A549 (cell line): ENCODE results near the gene HAND1. TPM values are rescaled to one million over a fixed set of nuclear protein-coding genes. Genes with fewer than 3 reads are reported as not detected.

Source experiments
- ATAC-seq, 2 experiments: fragments of 200-7000 bp in 1 of 2; fragments of >200 bp in 1 of 2; cut with Nextera tagmentation in 1 of 2; cut with Tn5 transposase in 1 of 2; 3 replicates each; pipeline versions ENCODE4 v1.8.0 to v1.9.1; 2018 to 2020; ENCODE audit warnings: mild to moderate bottlenecking in 1 of 2, moderate library complexity in 1 of 2
- CTCF ChIA-PET: fragments of 300-600 bp; sonication (Branson Sonifier 250); formaldehyde crosslinking; extraction: SDS; loops from one replicate; lab custom pipeline; 2021; ENCODE audit warnings: antibody characterized with exemption, inconsistent platforms; lab: Yijun Ruan, JAX
- POLR2A ChIA-PET: fragments of 350-600 bp; formaldehyde crosslinking; extraction: SDS; loops from one replicate; lab custom pipeline; 2021; ENCODE audit warnings: antibody characterized with exemption, inconsistent platforms; lab: Yijun Ruan, JAX
- DNase-seq, 2 experiments: peaks; one replicate each; pipeline versions ENCODE4 v3.0.0 to v3.0.0-alpha.2; 2011 to 2016; ENCODE audit warnings: low read depth in 1 of 2, low spot score in 1 of 2
- FAIRE-seq: peaks from 2 replicates; lab custom pipeline; 2011; peaks lifted over from hg19 to GRCh38; lab: Jason Lieb, UNC
- H3K27ac ChIP-seq, 2 experiments: fragments of >200 bp; sonication (Bioruptor Twin); formaldehyde crosslinking; 3 replicates each; pipeline ENCODE4 v1.5.1; 2016 to 2017
- H3K4me1 ChIP-seq: fragments of >200 bp; sonication (Bioruptor Twin); formaldehyde crosslinking; 3 replicates; pipeline ENCODE4 v1.6.1; 2016
- H3K4me2 ChIP-seq: fragments of >200 bp; sonication (Bioruptor Twin); formaldehyde crosslinking; 3 replicates; pipeline ENCODE4 v1.6.1; 2016
- H3K4me3 ChIP-seq: fragments of >200 bp; sonication (Bioruptor Twin); formaldehyde crosslinking; 3 replicates; pipeline ENCODE4 v1.5.1; 2016
- H3K9me3 ChIP-seq: fragments of >200 bp; sonication (Bioruptor Twin); formaldehyde crosslinking; 3 replicates; pipeline ENCODE4 v1.6.1; 2016
- BHLHE40 ChIP-seq: IDR thresholded peaks from 2 replicates; pipeline ENCODE4 v1.6.1; 2012; ENCODE audit warnings: low read depth, low read length, inconsistent platforms
- CHD2 ChIP-seq: fragments of 150-350 bp; IDR thresholded peaks from 2 replicates; pipeline ENCODE4 v1.6.1; 2014; ENCODE audit warnings: low read length; ENCODE audit not compliant: partially characterized antibody
- EHMT2 ChIP-seq: fragments of 200-600 bp; sonication (generic); IDR thresholded peaks from 2 replicates; pipeline ENCODE4 v1.6.1; 2016; ENCODE audit warnings: antibody characterized with exemption, low read depth, mild to moderate bottlenecking, moderate library complexity
- FOXS1 ChIP-seq: fragments of 250-450 bp; sonication (Bioruptor Pico); IDR thresholded peaks from 2 replicates; pipeline ENCODE4 v1.5.0; 2020; ENCODE audit warnings: mild to moderate bottlenecking, moderate library complexity
- HEYL ChIP-seq: fragments of 250-450 bp; sonication (Bioruptor Pico); IDR thresholded peaks from 2 replicates; pipeline ENCODE4 v1.8.0; 2021; ENCODE audit warnings: mild to moderate bottlenecking, moderate library complexity
- HOXB5 ChIP-seq: fragments of 250-450 bp; sonication (Bioruptor Pico); IDR thresholded peaks from 2 replicates; pipeline ENCODE4 v1.5.0; 2020; ENCODE audit warnings: mild to moderate bottlenecking, moderate library complexity
- KDM5A ChIP-seq: fragments of 200-600 bp; sonication (generic); IDR thresholded peaks from 2 replicates; pipeline ENCODE4 v1.6.1; 2016; ENCODE audit warnings: antibody characterized with exemption, mild to moderate bottlenecking
- MAFK ChIP-seq: fragments of 450-650 bp; IDR thresholded peaks from 2 replicates; pipeline ENCODE4 v1.6.1; 2014; ENCODE audit not compliant: partially characterized antibody
- MAZ ChIP-seq: fragments of 150-350 bp; IDR thresholded peaks from 2 replicates; pipeline ENCODE4 v1.6.1; 2014; ENCODE audit warnings: antibody characterized with exemption, low read depth, low read length, borderline replicate concordance
- NFE2L2 ChIP-seq: fragments of 150-350 bp; conservative IDR thresholded peaks from 2 replicates; pipeline ENCODE4 v1.6.1; 2014; ENCODE audit warnings: low read length
- NR3C1 ChIP-seq: fragments of >200 bp; sonication (Bioruptor Twin); formaldehyde crosslinking; IDR thresholded peaks from 3 replicates; pipeline ENCODE4 v1.6.1; 2017
- POLR2AphosphoS2 ChIP-seq: conservative IDR thresholded peaks from 2 replicates; pipeline ENCODE4 v1.6.1; 2012; ENCODE audit warnings: low read length, improper control_type of control experiment, inconsistent platforms
- RNF2 ChIP-seq: fragments of 200-600 bp; sonication (generic); IDR thresholded peaks from 2 replicates; pipeline ENCODE4 v1.6.1; 2016; ENCODE audit warnings: low read depth, mild to moderate bottlenecking, antibody characterized with exemption, moderate library complexity, borderline replicate concordance
- SREBF2 ChIP-seq: fragments of 450-650 bp; IDR thresholded peaks from 2 replicates; pipeline ENCODE4 v1.6.1; 2014; ENCODE audit warnings: mild to moderate bottlenecking, moderate library complexity
- ZNF302 ChIP-seq: fragments of 250-450 bp; sonication (Bioruptor Pico); IDR thresholded peaks from 2 replicates; pipeline ENCODE4 v1.9.0; 2021; ENCODE audit warnings: inconsistent platforms, mild to moderate bottlenecking, moderate library complexity
- WGBS: methylation state at CpG from one replicate; pipeline ENCODE4 v1.1.6; 2017; ENCODE audit errors: missing lambda C conversion rate; 5-methylcytosine and 5-hydroxymethylcytosine counted together
- polyA plus RNA-seq, 4 experiments: library from polyadenylated mRNA; depleted of rRNA in 3 of 4; stranded (reverse); fragments of >200 nt; fragmentation: RNase III in 1 of 4; extraction: RNeasy Plus Mini Kit Qiagen cat#74134 plus additional on column Dnase treatment in 1 of 4; gene quantifications; 2 replicates in 3 of 4; 3 replicates in 1 of 4; pipeline ENCODE4 v1.2.3, GENCODE V29; 2011 to 2017
- TF ChIP-seq, protein P1 (sequence below): fragments of 250-450 bp; sonication (Bioruptor Pico); IDR thresholded peaks from 2 replicates; pipeline ENCODE4 v1.5.0; 2020; ENCODE audit warnings: low read depth, mild to moderate bottlenecking, moderate library complexity
- TF ChIP-seq, protein P2 (sequence below): fragments of 450-650 bp; IDR thresholded peaks from 2 replicates; pipeline ENCODE4 v1.6.1; 2014; ENCODE audit warnings: antibody characterized with exemption
- TF ChIP-seq, protein P3 (sequence below): IDR thresholded peaks from 2 replicates; pipeline ENCODE4 v1.6.1; 2012

HAND1 gene
- polyA plus RNA-seq, 2 of the 4 experiments (the other 2 are of a cell fraction): 0.04 TPM; not detected in 1

DNA sequence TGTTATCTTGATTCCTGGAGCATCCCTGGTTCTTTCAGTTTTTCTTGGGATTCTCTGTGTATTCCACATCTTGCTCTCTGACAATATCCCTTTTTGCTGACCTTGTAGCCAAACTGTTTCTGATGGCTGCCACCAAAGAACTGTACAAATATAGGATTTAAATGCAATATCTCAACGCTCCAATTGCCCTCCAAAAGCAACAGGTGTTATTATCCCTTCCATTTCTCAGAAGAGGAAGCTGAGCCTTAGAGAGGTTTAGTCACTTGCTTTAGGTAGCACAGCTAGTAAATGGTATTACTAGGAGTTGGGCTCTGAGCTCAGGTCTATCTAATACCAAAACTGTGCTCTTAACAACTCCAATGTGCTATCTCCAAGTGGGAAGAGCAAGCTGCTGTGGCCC lies 24.2 kb upstream of the HAND1 start (continued):
- TF ChIP-seq EHMT2 (no peak), CHD2 (no peak), NR3C1 (no peak), RNF2 (no peak)
- TF ChIP-seq, all 56 proteins: peak for 0

DNA sequence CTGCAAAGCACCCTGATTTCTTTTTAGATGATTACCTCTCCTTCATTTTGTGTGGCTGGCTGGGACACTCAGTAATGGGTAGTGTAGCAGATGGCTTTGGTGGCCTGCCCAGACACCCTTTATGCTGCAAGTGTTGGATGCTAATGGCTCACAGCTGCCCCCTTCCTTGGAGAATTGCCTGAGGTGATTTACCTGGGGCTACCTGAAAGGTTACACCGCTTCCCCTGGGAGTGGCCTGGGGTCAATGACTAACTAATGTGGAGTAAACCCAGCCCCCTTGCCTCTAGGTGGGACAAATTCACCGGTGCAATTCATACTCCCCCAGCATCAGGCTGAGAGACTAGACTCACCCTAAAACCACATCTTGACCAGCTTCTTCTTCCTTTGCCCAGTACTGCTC lies 23.5 kb upstream of the HAND1 start:
- no peak for FAIRE-seq
- ATAC-seq: no peak
- Histone ChIP-seq H3K4me2 (no peak overlapping the region), H3K4me3 (no peak overlapping the region), H3K9me3 (no peaks in the 10 kb centered on the region), H3K27ac (no peak overlapping the region), H3K4me1 (no peaks in the 10 kb centered on the region)
- 54% methylated on average over 2 of the region's 2 CpGs for WGBS
- CTCF ChIA-PET: interaction anchor here (0.9 to 2.4 kb wide), 5 partner anchors 19 to 536 kb away, joined by 3 to 10 read pairs (median 4); no protein-coding TSS in a partner anchor
- TF ChIP-seq BHLHE40 (no peak), MAZ (no peak), HEYL (no peak), SREBF2 (no peak)
- TF ChIP-seq, protein P1, sequence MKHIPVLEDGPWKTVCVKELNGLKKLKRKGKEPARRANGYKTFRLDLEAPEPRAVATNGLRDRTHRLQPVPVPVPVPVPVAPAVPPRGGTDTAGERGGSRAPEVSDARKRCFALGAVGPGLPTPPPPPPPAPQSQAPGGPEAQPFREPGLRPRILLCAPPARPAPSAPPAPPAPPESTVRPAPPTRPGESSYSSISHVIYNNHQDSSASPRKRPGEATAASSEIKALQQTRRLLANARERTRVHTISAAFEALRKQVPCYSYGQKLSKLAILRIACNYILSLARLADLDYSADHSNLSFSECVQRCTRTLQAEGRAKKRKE (CRISPR knock-in tag): no peak
- no peak for DNase-seq
- POLR2A ChIA-PET: no interaction called here

DNA sequence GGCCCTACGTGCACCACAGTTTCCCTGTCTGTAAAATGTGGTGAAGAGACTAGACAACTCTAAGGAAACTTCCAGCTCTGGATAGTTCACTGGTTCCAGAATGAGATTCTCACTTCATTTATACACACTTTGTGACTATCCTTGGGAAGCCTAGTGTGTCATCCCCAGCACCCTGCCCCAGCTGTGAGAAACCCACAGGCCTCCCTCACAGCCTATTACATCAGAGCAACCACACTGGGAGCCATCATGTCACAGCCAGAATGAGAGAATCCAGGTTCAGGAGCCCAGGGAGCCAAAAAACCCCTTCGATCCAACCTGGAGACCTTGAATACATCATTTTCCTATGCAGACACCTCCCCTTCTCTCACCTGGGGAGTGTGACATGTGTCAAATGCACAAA lies 21.0 kb upstream of the HAND1 start:
- Histone ChIP-seq H3K4me3 (no peak overlapping the region), H3K9me3 (no peaks in the 10 kb centered on the region), H3K4me2 (no peak overlapping the region), H3K4me1 (no peaks in the 10 kb centered on the region), H3K27ac (no peak overlapping the region)
- ChIA-PET CTCF (no interaction called here), POLR2A (no interaction called here)
- 61% methylated on average over 2 of the region's 2 CpGs for WGBS
- no peak for ATAC-seq
- TF ChIP-seq BHLHE40 (no peak), POLR2AphosphoS2 (no peak), NFE2L2 (no peak), HOXB5 (CRISPR knock-in tag) (no peak), KDM5A (no peak), MAFK (no peak), HEYL (no peak)
- FAIRE-seq: no peak
- DNase-seq: no peak

DNA sequence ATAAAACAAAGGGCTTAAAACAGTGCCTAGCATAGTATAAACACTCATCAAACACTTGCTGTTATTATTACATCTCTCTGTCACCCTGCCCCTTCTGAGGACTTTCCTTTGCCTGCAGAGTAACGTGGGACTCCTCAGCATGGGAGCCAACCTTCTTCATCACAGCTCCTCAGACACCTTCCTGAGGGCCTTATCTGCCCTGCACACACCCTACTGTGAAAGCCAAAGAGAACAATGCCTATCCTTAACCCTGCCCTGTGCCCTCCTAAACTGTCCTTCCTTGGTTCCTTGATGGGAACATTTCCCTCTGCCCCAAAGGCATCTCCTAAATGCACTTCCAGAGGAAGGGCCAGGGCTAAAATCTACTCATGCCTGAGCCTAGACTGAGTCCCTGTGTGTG lies 20.6 kb upstream of the HAND1 start:
- 14% methylated on average over 1 of the region's 1 CpG for WGBS
- FAIRE-seq: no peak
- CTCF ChIA-PET: interaction anchor here (3.0 kb wide), 2 partner anchors 22 to 111 kb away, joined by 7 to 22 read pairs; no protein-coding TSS in a partner anchor
- TF ChIP-seq SREBF2: no peak
- no peak for TF ChIP-seq FOXS1 (CRISPR knock-in tag)
- TF ChIP-seq, protein P2, sequence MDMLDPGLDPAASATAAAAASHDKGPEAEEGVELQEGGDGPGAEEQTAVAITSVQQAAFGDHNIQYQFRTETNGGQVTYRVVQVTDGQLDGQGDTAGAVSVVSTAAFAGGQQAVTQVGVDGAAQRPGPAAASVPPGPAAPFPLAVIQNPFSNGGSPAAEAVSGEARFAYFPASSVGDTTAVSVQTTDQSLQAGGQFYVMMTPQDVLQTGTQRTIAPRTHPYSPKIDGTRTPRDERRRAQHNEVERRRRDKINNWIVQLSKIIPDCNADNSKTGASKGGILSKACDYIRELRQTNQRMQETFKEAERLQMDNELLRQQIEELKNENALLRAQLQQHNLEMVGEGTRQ: no peak
- TF ChIP-seq, protein P3, sequence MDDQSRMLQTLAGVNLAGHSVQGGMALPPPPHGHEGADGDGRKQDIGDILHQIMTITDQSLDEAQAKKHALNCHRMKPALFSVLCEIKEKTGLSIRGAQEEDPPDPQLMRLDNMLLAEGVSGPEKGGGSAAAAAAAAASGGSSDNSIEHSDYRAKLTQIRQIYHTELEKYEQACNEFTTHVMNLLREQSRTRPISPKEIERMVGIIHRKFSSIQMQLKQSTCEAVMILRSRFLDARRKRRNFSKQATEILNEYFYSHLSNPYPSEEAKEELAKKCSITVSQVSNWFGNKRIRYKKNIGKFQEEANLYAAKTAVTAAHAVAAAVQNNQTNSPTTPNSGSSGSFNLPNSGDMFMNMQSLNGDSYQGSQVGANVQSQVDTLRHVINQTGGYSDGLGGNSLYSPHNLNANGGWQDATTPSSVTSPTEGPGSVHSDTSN: no peak
- TF ChIP-seq ZNF302 (CRISPR knock-in tag): no peak
- POLR2A ChIA-PET: no interaction called here
- Histone ChIP-seq H3K4me3 (no peak overlapping the region), H3K27ac (no peak overlapping the region), H3K9me3 (no peaks in the 10 kb centered on the region), H3K4me2 (no peak overlapping the region), H3K4me1 (no peaks in the 10 kb centered on the region)
- DNase-seq: no peak
- ATAC-seq: 0 out of 6 replicates have a peak, but pooled peaks of 1 of the 2 experiments have one; percentile 36
